ENCODE data around the gene PIEZO1.
A peak's percentile ranks its signal among the peaks of the same experiment; 100 is the strongest.

DNA sequence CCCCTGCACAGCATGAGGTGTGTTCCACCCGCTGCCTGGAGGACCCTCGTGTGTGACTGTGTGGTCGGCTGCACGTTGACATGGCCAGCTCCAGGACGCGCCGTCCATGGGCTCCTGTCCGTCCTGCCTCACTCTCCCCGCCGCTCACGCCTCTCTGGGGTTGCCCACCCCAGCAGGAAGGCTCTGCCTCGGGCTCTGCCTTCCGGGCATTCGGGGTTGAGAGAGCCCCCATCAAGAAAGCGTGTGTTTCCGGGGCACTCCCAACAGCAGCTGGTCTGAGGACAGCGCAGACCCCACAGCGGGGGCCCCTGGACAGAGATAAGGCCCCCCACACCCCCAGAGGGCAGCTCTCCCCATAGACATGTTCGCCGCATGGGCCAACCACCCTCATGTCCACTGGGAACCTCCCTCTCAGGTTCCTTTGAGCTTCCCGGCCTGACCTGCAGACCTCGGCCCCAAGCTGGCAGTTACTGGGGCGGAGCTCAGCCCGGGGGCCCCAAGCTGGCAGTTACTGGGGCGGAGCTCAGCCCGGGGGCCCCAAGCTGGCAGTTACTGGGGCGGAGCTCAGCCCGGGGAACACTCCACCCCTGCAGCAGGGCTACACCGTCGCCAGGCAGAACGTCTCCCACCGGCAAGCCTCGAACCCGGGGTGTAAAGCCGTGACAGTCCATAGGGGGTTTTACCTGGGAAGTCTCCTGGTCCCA is 8.4 kb upstream of the PIEZO1 start:
- TF ChIP-seq, protein P1, sequence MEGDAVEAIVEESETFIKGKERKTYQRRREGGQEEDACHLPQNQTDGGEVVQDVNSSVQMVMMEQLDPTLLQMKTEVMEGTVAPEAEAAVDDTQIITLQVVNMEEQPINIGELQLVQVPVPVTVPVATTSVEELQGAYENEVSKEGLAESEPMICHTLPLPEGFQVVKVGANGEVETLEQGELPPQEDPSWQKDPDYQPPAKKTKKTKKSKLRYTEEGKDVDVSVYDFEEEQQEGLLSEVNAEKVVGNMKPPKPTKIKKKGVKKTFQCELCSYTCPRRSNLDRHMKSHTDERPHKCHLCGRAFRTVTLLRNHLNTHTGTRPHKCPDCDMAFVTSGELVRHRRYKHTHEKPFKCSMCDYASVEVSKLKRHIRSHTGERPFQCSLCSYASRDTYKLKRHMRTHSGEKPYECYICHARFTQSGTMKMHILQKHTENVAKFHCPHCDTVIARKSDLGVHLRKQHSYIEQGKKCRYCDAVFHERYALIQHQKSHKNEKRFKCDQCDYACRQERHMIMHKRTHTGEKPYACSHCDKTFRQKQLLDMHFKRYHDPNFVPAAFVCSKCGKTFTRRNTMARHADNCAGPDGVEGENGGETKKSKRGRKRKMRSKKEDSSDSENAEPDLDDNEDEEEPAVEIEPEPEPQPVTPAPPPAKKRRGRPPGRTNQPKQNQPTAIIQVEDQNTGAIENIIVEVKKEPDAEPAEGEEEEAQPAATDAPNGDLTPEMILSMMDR (IDR thresholded peaks at IDR 0.05; ENCODE audit: low read depth, low read length) = no peak
- peak; percentile 65 for TF ChIP-seq POLR2A (IDR thresholded peaks at IDR 0.05; ENCODE audit: extremely low read depth, insufficient read length)
